Fibroblast of the conjunctiva (primary cell): ENCODE measurements around the gene ADD2.
"Not testable (repeated sequence)": the region's sequence is repeated elsewhere in the genome, so short reads cannot be mapped to it uniquely, and the experiment has no call there.

Source experiments
- DNase-seq: peaks from one replicate; pipeline ENCODE4 v3.0.0-alpha.2; 2010; ENCODE audit warnings: low read depth

Gene ADD2

GRCh38 chr2:70639841-70640436, 128.1 kb downstream of the ADD2 start:
- no peak for DNase-seq

DNA sequence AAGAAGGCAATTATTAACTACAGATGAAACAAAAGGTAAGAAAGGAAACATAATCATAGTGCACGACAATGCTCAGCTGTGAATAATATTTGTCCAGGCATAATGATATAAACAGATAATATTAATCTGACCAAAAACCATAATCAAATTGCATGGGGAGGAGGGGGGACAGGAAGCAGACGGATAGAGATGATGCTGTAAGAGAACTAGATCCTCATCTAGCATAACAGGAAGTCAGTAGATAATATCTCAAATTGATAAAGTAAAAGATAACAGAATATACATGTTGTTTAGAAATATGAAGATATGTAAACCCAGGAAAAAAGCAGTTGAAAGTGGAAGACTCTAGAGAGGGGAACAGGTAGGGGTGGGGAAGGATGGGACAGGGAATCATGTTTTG, 129.4 kb downstream of the ADD2 start:
- no peak for DNase-seq

DNA sequence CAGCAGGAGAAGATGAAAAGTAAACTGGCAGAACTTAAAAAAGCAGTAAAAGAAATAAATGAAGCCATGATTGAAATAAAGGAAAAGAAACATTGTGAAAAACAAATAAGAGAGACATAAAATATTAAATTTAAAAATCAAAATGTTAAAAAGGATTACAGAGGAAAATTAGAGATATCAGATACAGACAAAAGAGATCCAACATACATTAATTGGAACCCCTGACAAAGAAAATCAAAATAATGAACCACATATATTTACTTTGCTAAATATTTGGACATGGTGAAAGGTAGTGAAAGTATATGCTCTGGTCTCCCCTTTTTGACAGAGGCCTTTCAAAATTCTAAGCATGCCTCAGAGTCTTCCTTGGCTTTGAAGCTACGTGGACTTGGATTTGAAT, 134.5 kb downstream of the ADD2 start:
- DNase-seq = no peak

DNA sequence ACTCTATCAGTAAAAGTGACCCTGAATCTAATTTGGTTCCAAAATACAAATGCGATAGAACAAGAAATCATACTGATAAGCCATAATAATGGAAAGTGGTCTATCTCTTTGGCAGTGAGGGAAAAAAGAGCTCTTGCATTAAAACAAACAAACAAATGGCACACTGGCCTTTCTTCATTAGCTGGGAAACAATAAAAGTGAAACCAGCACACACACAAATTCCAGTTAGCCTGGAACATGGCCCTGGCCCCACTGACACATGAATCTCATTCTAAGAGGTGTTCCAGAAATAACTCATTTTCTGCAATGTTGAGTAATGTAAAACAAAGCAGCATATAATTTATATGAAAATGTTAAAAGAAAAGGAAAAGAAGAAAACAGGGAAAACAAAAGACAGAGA, 135.0 kb downstream of the ADD2 start:
- no peak for DNase-seq

GRCh38 chr2:70632388-70632787, 135.6 kb downstream of the ADD2 start:
- DNase-seq = no peak

DNA sequence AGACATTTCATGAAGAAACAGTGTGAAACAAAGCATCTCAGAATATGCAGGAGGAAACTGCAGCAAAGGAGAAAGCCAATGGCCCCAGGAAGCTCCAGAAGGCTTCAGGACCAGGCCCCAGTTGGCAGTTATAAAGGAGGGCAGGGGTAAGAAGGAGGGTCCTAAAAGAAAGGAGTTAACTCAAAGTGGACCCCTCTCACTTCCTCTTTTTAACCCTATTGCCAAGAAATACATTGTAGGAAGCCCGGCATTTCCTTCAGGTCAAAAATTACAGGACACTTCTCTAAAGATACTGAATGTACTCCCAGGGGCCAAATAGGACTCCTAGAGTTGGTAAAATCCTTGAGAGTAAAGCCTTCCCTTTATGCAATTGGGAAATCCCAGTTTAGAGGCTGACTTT, 137.2 kb downstream of the ADD2 start:
- DNase-seq = no peak

- peak; percentile 6 for DNase-seq
These were observed 140.6 kb downstream of the ADD2 start for GRCh38 chr2:70627211-70627898.

DNA sequence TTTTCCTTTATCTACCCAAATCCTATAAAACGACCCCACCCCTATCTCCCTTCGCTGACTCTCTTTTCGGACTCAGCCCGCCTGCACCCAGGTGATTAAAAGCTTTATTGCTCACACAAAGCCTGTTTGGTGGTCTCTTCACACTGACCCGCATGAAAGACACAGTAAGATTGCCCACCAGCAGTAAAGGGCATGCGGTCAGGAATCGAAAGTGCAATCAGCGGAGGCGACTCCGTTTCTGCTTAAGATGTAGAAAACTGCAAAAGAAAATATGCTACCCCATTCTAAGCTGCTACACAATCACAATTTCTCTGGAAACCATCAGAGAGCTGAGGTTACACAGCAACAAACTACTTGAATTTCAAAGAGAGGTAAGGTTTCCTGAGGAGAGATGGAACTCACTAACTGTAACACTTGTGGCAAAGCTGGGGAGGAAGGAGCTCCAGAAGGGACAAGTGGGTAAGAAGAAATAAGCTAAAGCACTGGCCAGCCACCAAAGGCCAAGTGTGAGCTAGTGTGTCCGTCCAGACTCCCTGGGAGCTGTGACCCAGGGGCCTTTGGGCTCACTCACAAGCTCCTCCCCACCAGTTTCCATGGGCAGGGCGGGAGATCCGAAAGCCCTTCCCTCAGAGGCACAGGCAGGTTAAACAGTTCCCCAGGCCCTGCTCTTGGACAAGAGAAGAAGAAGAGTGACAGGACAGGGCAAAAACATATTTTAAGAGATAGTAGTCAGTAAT, 141.6 kb downstream of the ADD2 start:
- no peak for DNase-seq

DNA sequence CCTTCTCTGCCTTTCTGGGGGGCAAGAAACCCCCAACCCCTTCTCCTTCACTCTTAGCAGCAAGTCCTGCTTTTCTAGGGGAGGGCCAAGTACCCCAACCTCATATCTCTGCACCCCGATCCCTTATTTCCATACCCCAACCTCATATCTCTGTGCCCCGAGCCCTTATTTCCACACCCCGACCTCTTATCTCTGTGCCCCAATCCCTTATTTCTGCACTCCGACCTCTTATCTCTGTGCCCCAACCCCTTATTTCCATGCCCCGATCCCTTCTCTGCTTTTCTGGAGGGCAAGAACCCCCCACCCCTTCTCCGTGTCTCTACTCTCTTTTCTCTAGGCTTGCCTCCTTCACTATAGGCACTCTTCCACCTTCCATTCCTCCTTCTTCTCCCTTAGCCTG, 146.5 kb downstream of the ADD2 start:
- not testable (repeated sequence) for DNase-seq

- DNase-seq = no peak
These were observed 148.0 kb downstream of the ADD2 start for GRCh38 chr2:70620020-70620419.

- DNase-seq = no peak
These were observed 148.8 kb downstream of the ADD2 start for GRCh38 chr2:70619167-70619566.

DNA sequence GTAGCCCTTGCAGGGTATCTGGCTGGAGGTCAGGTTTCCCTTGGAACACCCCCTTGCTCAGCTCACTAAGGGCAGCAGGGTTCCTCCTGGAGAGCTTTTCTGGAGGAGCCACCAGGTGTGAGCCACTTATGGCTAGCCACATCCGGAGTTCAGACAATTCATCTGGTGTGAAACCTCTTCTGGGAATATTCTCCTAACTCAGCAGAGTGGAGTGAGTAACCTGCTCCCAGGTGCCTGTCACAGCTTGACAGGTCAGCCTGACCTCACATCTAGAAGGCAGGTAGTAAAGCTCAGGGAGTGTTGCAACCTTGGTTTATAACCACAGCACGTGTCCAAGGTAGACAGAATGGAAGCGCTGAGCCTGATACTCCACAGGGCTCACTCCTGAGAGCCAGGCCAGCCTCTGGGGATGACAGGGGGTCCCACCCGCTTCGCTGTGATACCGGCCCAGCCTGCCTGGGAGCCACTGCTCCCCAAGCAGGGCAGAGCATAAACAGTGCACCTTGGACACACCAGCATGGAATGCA, 151.8 kb downstream of the ADD2 start:
- DNase-seq = no peak

GRCh38 chr2:70615222-70615621, 152.8 kb downstream of the ADD2 start:
- DNase-seq = no peak

DNA sequence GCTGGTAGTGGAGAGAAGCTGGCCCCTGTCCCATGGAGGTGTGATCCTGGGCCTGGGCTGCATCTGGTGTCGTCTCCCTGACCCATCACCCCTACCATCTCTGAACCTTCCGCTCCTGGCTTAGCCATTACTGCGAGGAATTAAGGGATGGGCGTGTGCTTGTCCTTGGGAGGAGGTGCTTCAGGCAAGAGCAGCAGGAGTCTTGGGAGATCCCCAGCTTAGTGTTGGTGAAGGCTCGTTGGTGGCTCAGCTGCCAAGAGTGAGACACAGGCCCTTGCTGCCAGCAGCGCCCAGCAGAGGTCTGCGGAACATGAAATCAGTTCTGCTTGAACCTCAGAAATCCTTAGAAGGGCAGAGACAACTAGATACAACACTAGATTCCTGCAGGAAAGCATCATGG, 154.5 kb downstream of the ADD2 start:
- DNase-seq = no peak

DNA sequence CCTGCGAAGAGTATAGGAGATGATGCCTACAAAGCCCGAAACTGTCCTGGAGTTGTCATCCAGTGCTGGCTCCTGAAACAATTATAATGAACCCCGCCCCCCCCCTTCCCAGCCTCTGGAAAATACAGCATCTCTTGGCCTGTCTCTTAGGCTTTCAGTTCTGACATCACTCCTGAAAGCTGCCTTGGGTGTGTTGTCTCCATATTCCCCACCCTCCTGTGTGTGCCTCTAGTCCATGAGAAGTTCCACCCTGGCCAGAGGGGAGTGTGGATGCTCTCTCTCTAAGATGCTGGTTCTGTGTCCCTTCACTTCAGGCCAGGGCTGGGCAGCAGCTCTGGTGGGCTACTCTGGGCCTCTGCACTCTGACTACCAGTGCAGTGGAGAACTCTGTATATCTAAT, 155.4 kb downstream of the ADD2 start:
- no peak for DNase-seq

GRCh38 chr2:70608373-70608772, 159.6 kb downstream of the ADD2 start:
- DNase-seq = no peak

- no peak for DNase-seq
These were observed 160.9 kb downstream of the ADD2 start for GRCh38 chr2:70607121-70607561.
